GM19324 (cell line): ENCODE measurements around the gene TARBP1.

Experiments used
- ATAC-seq: cut with Tn5 transposase; IDR thresholded peaks from one replicate; pipeline ENCODE4 v1.9.1; 2021; ENCODE audit warnings: mild to moderate bottlenecking, moderate library complexity; ENCODE audit not compliant: unreplicated experiment, low FRiP score

Gene TARBP1

DNA sequence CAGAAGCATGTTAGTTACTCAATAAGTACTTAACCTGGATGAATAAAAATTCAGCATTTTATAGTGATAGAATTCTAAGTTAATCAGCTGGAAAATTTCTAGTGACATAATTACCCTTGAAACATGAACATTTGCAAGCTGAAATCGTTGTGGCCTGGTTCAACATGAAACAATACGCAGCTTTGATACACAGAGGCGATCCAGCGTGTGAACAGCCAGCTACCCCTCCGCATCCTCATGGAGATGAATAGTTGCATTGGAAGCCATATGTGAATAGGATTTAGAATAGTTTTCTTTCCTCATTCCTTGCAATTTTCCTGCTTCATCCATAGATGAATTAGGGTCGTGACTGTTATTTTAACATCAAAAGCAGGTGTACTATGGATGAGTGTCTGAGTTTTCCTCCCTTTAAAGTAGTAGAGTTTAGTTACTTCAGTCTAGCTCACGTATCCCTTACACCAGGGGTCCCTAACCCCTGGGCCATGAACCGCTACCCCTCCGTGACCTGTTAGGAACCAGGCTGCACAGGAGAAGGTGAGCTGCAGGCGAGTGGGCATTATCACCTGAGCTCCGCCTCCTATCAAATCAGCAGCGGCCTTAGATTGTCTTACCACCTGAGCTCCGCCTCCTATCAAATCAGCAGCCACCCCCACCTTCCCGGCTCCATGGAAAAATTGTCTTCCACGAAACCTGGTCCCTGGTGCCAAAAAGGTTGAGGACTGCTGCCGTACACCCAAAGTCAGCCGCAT, 6.2 kb upstream of the TARBP1 start:
- ATAC-seq: no peak

GRCh38 chr1:234484218-234484617, 5.2 kb upstream of the TARBP1 start:
- ATAC-seq: no peak

DNA sequence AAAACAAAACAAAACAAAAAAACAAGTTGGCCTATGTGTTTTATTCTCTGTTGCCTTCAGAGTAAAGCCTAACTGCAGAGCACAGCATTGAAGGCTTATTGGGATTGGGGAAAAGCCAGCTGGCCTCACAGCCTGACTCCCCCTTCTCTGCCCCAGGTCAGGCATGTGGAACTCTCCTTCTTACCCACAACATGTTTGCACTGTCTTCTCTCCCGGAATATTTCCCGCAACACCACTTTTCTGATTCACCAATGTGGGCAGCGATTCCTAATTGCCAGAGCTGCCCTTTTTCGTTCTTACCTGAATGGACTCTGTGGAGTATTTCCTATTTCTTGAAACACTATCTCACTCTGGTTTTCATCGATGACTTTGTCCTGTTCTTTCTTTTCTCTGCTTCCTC, 2.8 kb upstream of the TARBP1 start:
- ATAC-seq: no peak

DNA sequence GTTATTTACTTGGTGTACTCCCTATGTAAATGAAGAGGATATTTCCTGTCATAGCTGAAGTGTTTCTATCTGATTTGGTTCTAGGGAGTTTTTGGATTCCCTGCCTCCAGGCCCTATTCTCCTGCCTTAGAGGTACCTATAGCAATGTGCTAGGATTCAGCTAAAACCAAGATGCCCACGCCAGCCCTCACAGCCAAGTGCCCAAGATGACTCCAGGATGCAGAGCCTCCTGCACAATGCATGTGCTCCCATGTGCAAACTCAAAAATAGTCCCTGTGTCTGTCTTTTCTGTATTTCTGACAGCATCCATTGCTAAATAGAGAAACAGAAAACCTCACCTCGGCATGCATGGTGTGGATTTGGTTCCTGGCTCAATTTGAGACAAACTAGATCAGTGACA, 887 bp upstream of the TARBP1 start:
- ATAC-seq: no peak

DNA sequence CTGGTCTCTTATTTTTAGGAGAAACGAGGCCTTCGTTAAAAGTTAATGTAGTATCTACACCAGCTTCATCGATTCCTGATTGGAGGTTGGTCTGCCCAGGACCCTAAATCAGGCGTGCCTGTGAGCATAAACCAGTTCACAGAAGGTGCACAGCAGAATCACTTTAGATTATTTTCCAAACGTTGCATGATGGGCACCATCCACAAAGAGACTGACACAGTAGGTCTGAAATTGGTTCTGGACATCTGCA, 256 bp upstream of the TARBP1 start:
- no peak for ATAC-seq

DNA sequence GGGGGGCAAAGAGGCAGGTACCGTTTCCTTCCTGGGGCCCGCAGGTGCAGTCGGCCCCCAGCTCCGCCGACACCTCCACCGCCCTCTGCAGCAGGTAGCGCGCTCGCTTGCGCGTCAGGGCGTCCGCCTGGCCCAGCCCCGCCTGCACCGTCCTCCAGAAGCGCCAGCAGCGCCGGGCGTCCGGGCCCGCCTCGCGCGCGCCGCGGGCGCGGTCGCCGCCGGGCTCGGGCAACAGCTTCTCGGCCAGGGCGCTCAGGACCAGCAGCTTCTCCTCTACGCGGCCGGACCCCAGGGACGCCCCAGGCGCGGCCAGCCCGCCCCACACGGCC, 863 bp downstream of the TARBP1 start:
- peak; percentile 76 for ATAC-seq

GRCh38 chr1:234477386-234478151, 1.4 kb downstream of the TARBP1 start:
- no peak for ATAC-seq

DNA sequence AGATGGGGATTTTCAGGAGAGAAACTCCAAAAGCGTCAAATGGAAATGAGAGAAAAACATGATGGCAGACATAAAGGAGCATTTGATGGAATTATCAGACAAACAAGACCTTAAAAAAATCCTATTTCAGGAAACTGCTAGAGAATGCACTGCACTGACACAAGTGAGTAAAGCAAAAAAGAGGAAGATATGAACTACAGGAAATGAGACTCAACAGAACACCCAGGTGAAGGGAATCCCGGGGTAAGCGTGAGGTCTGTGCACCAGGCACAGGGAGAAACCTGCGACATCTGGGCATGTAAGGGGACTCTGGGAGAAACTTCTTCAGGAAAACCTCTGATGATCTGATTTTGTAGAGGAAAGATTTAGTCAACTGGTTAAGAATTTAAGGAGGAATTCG, 2.8 kb downstream of the TARBP1 start:
- ATAC-seq: no peak

GRCh38 chr1:234475167-234475793, 3.7 kb downstream of the TARBP1 start:
- no peak for ATAC-seq

DNA sequence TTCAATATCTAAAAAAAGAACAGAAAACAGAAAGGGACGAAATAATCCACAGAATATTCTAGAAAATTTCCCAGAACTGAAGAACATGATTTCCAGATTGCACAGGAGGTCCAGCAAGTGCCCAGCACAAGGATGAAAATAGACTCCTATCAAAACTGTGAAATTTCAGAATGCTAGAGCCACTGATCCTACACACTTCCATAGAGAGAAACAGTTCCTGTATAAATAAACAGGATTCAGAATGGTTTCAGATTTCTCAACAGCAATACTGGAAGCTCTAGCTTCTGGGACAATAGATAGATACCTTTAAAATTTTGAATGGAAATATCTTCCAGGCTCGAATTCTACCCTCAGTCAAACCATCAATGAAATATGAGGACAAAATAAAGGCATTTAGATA, 4.6 kb downstream of the TARBP1 start:
- ATAC-seq: no peak

GRCh38 chr1:234473118-234473517, 5.9 kb downstream of the TARBP1 start:
- ATAC-seq: no peak

DNA sequence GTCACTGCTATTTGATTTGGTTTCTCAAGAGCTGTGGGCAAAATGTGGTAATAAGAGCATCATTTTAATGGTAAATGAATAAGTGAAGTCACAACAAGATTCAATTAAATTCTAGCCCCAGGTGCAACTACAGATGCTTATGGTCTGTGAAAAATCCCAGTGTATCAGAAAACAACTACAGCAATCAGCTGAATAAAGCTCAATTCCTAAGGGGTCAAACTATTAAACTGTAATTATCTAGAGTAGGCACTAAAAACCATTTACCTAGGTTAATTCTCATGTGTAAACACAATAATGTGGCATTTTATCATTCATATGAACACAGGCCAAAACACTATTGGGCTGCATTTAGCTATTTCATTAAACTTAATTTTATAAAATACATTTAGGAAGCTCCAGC, 9.6 kb downstream of the TARBP1 start:
- ATAC-seq: no peak

- ATAC-seq: no peak
These were observed 10.4 kb downstream of the TARBP1 start for GRCh38 chr1:234468580-234468979.

GRCh38 chr1:234467821-234468220, 11.2 kb downstream of the TARBP1 start:
- no peak for ATAC-seq

DNA sequence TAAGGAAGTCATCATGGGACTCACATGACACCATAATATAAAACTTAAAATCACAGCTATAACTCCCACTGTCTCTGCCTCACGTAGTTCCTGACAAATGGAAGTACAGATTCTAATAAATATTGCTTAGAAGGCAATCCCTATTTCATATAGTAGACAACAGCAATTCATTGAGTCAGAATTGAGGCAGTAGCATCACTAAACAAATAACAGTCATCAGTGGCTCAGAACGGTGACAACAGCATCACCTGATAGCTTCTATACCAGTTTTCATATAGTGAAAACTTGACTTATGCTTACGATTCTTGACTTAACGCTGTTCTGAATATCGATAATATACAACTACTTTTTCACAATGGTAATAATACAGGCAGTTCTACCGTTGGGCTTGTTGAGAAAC, 12.0 kb downstream of the TARBP1 start:
- no peak for ATAC-seq

GRCh38 chr1:234463749-234464148, 15.2 kb downstream of the TARBP1 start:
- ATAC-seq: no peak

DNA sequence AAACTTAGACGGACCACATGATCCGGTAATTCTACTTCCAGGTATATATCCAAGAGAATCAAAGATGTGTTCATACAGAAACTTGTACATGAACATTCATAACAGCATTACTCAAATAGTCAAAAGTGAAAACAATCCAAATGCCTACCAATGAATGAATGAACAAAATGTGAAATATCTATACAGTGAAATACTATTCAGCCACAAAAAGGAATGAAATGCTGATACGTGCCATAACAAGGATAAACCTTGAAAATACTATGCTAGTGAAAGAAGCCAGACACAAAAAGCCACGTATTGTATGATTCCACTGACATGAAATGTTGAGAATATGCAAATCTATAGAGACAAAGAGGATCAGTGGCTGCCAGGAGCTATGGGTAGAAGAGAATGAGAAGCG, 18.3 kb downstream of the TARBP1 start:
- ATAC-seq: no peak

DNA sequence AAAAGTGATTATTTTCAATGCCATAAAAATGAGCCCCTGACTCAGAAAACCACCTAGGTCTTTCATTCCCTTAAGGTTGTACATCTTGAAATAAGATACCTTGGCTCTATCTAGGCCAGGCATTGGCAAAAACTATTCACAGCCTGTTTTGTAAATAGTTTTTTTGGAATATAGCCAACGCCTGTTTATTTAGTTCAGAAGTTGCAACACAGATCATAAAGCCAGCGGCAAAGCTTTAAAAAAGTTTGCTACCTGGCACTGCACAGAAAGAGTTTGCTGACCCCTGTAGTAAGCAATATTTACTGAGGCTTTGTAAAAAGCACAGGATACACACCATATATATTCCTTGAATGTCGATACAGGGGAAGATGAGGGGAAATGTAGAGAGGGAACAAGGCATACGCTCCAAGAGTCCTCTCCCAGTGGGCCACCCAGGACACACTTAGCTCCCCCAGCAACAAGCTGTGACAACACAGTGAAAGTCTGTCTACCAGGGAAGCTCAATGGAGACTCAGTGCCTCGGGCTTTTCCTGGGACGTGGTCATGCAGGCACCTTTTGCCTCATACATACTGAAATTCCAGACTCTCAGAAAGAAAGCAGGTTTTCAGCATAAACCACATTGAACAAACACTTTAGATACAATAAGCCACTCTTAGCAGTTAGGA, 20.5 kb downstream of the TARBP1 start:
- ATAC-seq: no peak

DNA sequence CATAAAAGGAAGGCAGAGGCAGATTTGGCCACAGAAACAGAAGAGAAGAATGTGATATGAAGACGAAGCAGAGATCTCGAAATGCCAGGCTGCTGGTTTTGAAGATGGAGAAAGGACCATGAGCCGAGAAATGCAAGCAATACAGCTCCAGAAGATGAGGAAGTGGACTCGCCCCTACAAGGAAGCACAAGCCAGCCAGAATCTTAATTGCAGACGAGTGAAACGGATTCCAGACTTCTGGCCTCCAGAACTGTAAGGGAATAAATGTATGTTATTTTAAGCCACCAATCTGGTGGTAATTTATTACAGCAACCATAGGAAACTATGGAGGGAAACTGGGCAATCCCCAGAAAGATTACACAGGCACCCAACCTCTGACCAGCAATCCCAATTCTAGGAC, 24.1 kb downstream of the TARBP1 start:
- ATAC-seq: no peak

DNA sequence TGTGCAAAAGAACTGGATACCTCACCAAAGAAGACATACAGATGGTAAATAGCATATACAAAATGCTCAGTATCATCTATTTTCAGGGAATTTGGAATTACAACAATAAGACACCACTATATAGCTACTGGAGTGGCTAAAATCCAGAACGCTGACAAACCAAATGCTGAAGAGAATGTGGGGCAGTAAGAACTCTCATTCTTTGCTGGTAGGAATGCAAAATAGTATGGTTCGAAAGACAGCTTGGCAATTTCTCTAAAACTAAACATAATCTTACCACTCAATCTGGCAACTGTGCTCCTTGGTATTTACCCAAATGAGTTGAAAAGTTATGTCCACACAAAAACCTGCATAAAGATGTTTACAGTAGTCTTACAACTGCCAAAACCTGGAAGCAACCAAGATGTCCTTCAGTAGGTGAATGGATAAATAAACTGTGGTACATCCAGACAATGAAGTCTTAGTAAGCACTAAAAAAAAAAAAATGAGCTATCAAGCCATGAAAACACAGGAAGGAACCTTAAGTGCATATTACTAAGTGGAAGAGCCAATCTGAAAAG, 26.5 kb downstream of the TARBP1 start:
- ATAC-seq: no peak

DNA sequence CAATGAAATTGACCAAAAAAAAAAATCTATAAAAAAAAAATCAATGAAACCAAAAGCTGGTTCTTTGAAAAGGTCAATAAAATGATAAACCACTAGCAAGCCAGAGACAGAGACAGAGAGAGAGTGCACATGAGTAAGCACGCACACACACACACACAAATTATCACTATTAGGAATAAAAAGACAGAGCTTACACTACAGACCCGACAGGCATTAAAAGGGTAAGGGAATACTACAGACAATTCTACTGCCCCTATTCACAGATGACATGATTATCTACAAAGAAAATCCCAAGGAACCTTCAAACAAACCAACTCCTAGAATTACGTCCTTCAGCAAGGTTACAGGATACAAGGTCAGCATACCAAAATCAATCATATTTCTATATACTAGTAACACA, 38.6 kb downstream of the TARBP1 start:
- no peak for ATAC-seq
